Neural cell (in vitro differentiated cells): Measurements from ENCODE around the gene GLS2. TPM values are rescaled to one million over a fixed set of nuclear protein-coding genes. Genes with fewer than 3 reads are reported as not detected.
A peak's percentile ranks its signal among the peaks of the same experiment; 100 is the strongest.

Source experiments
- H2AFZ ChIP-seq: fragments of 200-600, 300-800 bp; sonication (generic), shearing (Covaris generic); 2 replicates; pipeline ENCODE4 v1.6.0; 2014; ENCODE audit warnings: low read depth, mild to moderate bottlenecking, antibody characterized with exemption, low read length, moderate library complexity
- H3F3A ChIP-seq: fragments of 200-600 bp; shearing (Covaris generic); 2 replicates; pipeline ENCODE4 v1.6.1; 2016; ENCODE audit warnings: mild to moderate bottlenecking, moderate library complexity, mixed read lengths, antibody characterized with exemption, low read length; ENCODE audit not compliant: insufficient read depth, poor library complexity, severe bottlenecking
- H3K27ac ChIP-seq: fragments of 200-600, 300-800 bp; sonication (generic), shearing (Covaris generic); 2 replicates; pipeline ENCODE4 v1.5.1; 2014; ENCODE audit warnings: mild to moderate bottlenecking, low read length, moderate library complexity
- H3K27me3 ChIP-seq: fragments of 300-800, 200-600 bp; sonication (generic), shearing (Covaris generic); 2 replicates; pipeline ENCODE4 v1.6.0; 2014; ENCODE audit warnings: mild to moderate bottlenecking, low read depth, low read length, moderate library complexity; ENCODE audit not compliant: insufficient read depth
- H3K36me3 ChIP-seq: fragments of 300-800, 200-600 bp; sonication (generic), shearing (Covaris generic); 2 replicates; pipeline ENCODE4 v1.5.1; 2014; ENCODE audit warnings: mild to moderate bottlenecking, antibody characterized with exemption, low read length, moderate library complexity; ENCODE audit not compliant: insufficient read depth
- H3K4me2 ChIP-seq: fragments of 300-800, 200-600 bp; sonication (generic), shearing (Covaris generic); 2 replicates; pipeline ENCODE4 v1.6.0; 2014; ENCODE audit warnings: mild to moderate bottlenecking, low read length
- H3K4me3 ChIP-seq: fragments of 300-800, 200-600 bp; sonication (generic), shearing (Covaris generic); 2 replicates; pipeline ENCODE4 v1.5.1; 2014; ENCODE audit warnings: mild to moderate bottlenecking, low read length, moderate library complexity
- H3K79me2 ChIP-seq: fragments of 200-600 bp; shearing (Covaris generic); replicated peaks from 2 replicates; pipeline ENCODE4 v1.6.0; 2014; ENCODE audit warnings: mild to moderate bottlenecking, low read length, moderate library complexity; ENCODE audit not compliant: insufficient read depth
- H3K9ac ChIP-seq: fragments of 300-800, 200-600 bp; sonication (generic), shearing (Covaris generic); 2 replicates; pipeline ENCODE4 v1.6.1; 2016; ENCODE audit warnings: mild to moderate bottlenecking, low read length, mixed read lengths
- H3K9me2 ChIP-seq: fragments of 200-600 bp; shearing (Covaris generic); 2 replicates; pipeline ENCODE4 v1.6.1; 2016; ENCODE audit warnings: mild to moderate bottlenecking, low read length, mixed read lengths; ENCODE audit not compliant: insufficient read depth
- H3K9me3 ChIP-seq: fragments of 200-600, 300-800 bp; sonication (generic), shearing (Covaris generic); 2 replicates; pipeline ENCODE4 v1.6.1; 2016; ENCODE audit warnings: mild to moderate bottlenecking, mixed run types, low read length, moderate library complexity, mixed read lengths
- H4K20me1 ChIP-seq: fragments of 200-600 bp; shearing (Covaris generic); 2 replicates; pipeline ENCODE4 v1.6.1; 2016; ENCODE audit warnings: mild to moderate bottlenecking, mixed run types; ENCODE audit not compliant: insufficient read depth
- CTCF ChIP-seq: fragments of 450-650 bp; IDR thresholded peaks from 2 replicates; pipeline ENCODE4 v1.5.1; 2014; ENCODE audit warnings: antibody characterized with exemption, mild to moderate bottlenecking, moderate library complexity; ENCODE audit not compliant: poor library complexity, severe bottlenecking
- EP300 ChIP-seq: fragments of 450-650 bp; conservative IDR thresholded peaks from 2 replicates; pipeline ENCODE4 v1.6.1; 2014; ENCODE audit warnings: antibody characterized with exemption, mild to moderate bottlenecking, moderate library complexity; ENCODE audit not compliant: poor library complexity, severe bottlenecking
- EZH2 ChIP-seq: fragments of 200-600, 300-800 bp; shearing (Covaris generic), sonication (generic); IDR thresholded peaks from 2 replicates; pipeline ENCODE4 v1.6.1; 2014; ENCODE audit warnings: antibody characterized with exemption, low read length, borderline replicate concordance, mild to moderate bottlenecking; ENCODE audit not compliant: insufficient read depth, poor library complexity, severe bottlenecking
- MXI1 ChIP-seq: fragments of 450-650 bp; conservative IDR thresholded peaks from 2 replicates; pipeline ENCODE4 v1.6.1; 2014; ENCODE audit warnings: antibody characterized with exemption, mild to moderate bottlenecking; ENCODE audit not compliant: poor library complexity, severe bottlenecking
- POLR2AphosphoS5 ChIP-seq: IDR thresholded peaks from 2 replicates; pipeline ENCODE4 v1.6.1; 2012
- RAD21 ChIP-seq: fragments of 450-650 bp; conservative IDR thresholded peaks from 2 replicates; pipeline ENCODE4 v1.6.1; 2014; ENCODE audit warnings: antibody characterized with exemption, mild to moderate bottlenecking, moderate library complexity
- REST ChIP-seq: IDR thresholded peaks from 2 replicates; pipeline ENCODE4 v1.6.1; 2012; ENCODE audit warnings: borderline replicate concordance
- SMC3 ChIP-seq: fragments of 450-650 bp; conservative IDR thresholded peaks from 2 replicates; pipeline ENCODE4 v1.6.1; 2014; ENCODE audit warnings: antibody characterized with exemption, mild to moderate bottlenecking, moderate library complexity; ENCODE audit not compliant: poor library complexity
- TAF1 ChIP-seq: IDR thresholded peaks from 2 replicates; pipeline ENCODE4 v1.6.1; 2012; ENCODE audit warnings: low read depth
- polyA plus RNA-seq: library from polyadenylated mRNA; depleted of rRNA; stranded (reverse); fragments of >200 nt; gene quantifications from 2 replicates; pipeline ENCODE4 v1.2.3, GENCODE V29; 2014

GLS2 gene
- polyA plus RNA-seq, 1 donor from 2014 or later: 7.4 TPM

- peak overlapping the region; percentile 70 for H3K27ac ChIP-seq
Measured at GRCh38 chr12:56522411-56523193, 34.6 kb upstream of the GLS2 start.

GRCh38 chr12:56521590-56522371, 33.8 kb upstream of the GLS2 start, which contains the start of gene RBMS2:
Gene RBMS2 (plus strand): TSS chr12:56521820. CDS start chr12:56522024, 204 bp downstream.
- H3K9me2 ChIP-seq: no peaks in the 10 kb centered on the region
- H3K27ac ChIP-seq: peak within 1 kb of the TSS; percentile 70
- peak within 1 kb of the TSS; percentile 73 for H2AFZ ChIP-seq
- H3K9ac ChIP-seq: peak within 1 kb of the TSS; percentile 65
- H3K79me2 ChIP-seq: no peaks in the 10 kb centered on the region
- H4K20me1 ChIP-seq: no peaks in the 10 kb centered on the region
- no peaks in the 10 kb centered on the region for H3K36me3 ChIP-seq
- H3K27me3 ChIP-seq: no peaks in the 10 kb centered on the region
- no peaks in the 10 kb centered on the region for H3K9me3 ChIP-seq
- H3F3A ChIP-seq: no peaks in the 10 kb centered on the region
- TF ChIP-seq MXI1 (no peak), EP300 (no peak), POLR2AphosphoS5 (peak; percentile 13), TAF1 (no peak), REST (peak; percentile 19)
- peak within 1 kb of the TSS; percentile 90 for H3K4me2 ChIP-seq
- H3K4me3 ChIP-seq: peak within 1 kb of the TSS; percentile 72

More at GRCh38 chr12:56522411-56523193, 34.6 kb upstream of the GLS2 start:
- H3K27me3 ChIP-seq: no peaks in the 10 kb centered on the region
- peak overlapping the region; percentile 73 for H2AFZ ChIP-seq
- no peaks in the 10 kb centered on the region for H3K79me2 ChIP-seq
- H3K4me3 ChIP-seq: peak overlapping the region; percentile 72
- H3K9me3 ChIP-seq: no peaks in the 10 kb centered on the region
- no peaks in the 10 kb centered on the region for H4K20me1 ChIP-seq
- H3K9me2 ChIP-seq: no peaks in the 10 kb centered on the region
- peak overlapping the region; percentile 90 for H3K4me2 ChIP-seq
- no peaks in the 10 kb centered on the region for H3F3A ChIP-seq
- no peak for TF ChIP-seq RAD21
- TF ChIP-seq EZH2: no peak
- peak; percentile 3 for TF ChIP-seq MXI1
- H3K36me3 ChIP-seq: no peaks in the 10 kb centered on the region
- peak overlapping the region; percentile 65 for H3K9ac ChIP-seq

- H3K9me3 ChIP-seq: no peaks in the 10 kb centered on the region
- peak overlapping the region; percentile 37 for H2AFZ ChIP-seq
- no peaks in the 10 kb centered on the region for H3K9me2 ChIP-seq
- H4K20me1 ChIP-seq: no peaks in the 10 kb centered on the region
- no peak for TF ChIP-seq EZH2
- no peak for TF ChIP-seq POLR2AphosphoS5
- TF ChIP-seq SMC3: no peak
- no peak for TF ChIP-seq RAD21
- TF ChIP-seq EP300: no peak
- no peak for TF ChIP-seq TAF1
- no peak for TF ChIP-seq CTCF
- no peak for TF ChIP-seq REST
- no peaks in the 10 kb centered on the region for H3K27me3 ChIP-seq
- peak overlapping the region; percentile 65 for H3K9ac ChIP-seq
- no peaks in the 10 kb centered on the region for H3F3A ChIP-seq
- no peaks in the 10 kb centered on the region for H3K79me2 ChIP-seq
- peak overlapping the region; percentile 36 for H3K4me2 ChIP-seq
- H3K36me3 ChIP-seq: no peaks in the 10 kb centered on the region
- H3K27ac ChIP-seq: peak overlapping the region; percentile 52
- peak overlapping the region; percentile 72 for H3K4me3 ChIP-seq
Measured at GRCh38 chr12:56521209-56521589, 33.2 kb upstream of the GLS2 start.
